ENCODE data around the gene MCRIP1. TPM values are rescaled to one million over a fixed set of nuclear protein-coding genes. Genes with fewer than 3 reads are reported as not detected.

Gene MCRIP1
- total and polyA plus RNA-seq, 2 of the 13 experiments (the other 11 are each of a cell fraction or from before 2014, with no cell fraction given), result 79.7 to 84.9 TPM

DNA sequence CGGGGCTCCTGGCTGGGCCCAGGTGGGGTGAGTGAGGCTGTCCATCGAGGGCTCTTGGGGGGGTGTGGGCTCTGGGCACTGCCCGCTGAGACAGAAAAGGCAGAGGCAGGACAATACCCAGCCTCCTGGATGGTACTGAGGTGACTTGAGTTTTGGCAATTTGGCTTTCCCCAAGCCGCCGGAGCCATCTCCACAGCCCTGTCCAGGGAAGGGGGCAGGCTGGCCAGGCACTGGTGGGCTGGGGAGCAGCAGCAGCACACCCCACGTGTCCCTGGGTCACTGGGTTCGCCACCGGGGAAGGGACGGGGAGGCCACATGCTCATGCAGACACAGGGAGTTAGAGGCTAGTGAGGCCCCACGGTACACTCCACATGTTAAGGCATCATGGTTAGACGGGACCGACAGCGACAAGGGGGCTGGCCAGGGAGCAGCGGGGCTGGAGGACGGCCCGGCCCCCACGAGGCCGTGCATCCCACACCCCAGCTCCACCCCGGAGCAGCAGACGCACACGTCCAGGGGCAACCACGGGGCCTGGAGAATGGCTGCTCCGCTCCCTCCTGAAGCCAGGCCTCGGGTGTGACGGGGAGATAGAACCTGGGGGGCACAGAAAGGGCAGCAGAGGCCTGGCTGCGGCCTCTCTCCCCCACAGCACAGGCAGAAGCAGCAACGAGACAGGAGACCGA lies 35.0 kb upstream of the MCRIP1 start (continued):
- TF ChIP-seq CCAR2 (optimal IDR thresholded peaks at IDR 0.05; ENCODE audit: low read depth, low read length), result peak; percentile 47
- TF ChIP-seq, protein P1, sequence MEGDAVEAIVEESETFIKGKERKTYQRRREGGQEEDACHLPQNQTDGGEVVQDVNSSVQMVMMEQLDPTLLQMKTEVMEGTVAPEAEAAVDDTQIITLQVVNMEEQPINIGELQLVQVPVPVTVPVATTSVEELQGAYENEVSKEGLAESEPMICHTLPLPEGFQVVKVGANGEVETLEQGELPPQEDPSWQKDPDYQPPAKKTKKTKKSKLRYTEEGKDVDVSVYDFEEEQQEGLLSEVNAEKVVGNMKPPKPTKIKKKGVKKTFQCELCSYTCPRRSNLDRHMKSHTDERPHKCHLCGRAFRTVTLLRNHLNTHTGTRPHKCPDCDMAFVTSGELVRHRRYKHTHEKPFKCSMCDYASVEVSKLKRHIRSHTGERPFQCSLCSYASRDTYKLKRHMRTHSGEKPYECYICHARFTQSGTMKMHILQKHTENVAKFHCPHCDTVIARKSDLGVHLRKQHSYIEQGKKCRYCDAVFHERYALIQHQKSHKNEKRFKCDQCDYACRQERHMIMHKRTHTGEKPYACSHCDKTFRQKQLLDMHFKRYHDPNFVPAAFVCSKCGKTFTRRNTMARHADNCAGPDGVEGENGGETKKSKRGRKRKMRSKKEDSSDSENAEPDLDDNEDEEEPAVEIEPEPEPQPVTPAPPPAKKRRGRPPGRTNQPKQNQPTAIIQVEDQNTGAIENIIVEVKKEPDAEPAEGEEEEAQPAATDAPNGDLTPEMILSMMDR (CRISPR knock-in tag; IDR thresholded peaks at IDR 0.05), result 0 out of 2 replicates have a peak, but pooled peaks have one; percentile 1
- no peak for TF ChIP-seq ZNF496 (CRISPR knock-in tag; IDR thresholded peaks at IDR 0.05; ENCODE audit: insufficient replicate concordance)
- peak; percentile 77 for TF ChIP-seq POLR2G (IDR thresholded peaks at IDR 0.05; ENCODE audit: low read depth, low read length)
- TF ChIP-seq, protein P2, sequence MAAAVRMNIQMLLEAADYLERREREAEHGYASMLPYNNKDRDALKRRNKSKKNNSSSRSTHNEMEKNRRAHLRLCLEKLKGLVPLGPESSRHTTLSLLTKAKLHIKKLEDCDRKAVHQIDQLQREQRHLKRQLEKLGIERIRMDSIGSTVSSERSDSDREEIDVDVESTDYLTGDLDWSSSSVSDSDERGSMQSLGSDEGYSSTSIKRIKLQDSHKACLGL (CRISPR knock-in tag; IDR thresholded peaks at IDR 0.05), result peak; percentile 29; the same call in 1 of the 2 replicates
- 0 out of 2 replicates have a peak, but pooled peaks have one; percentile 24 for TF ChIP-seq SMAD1 (CRISPR knock-in tag; IDR thresholded peaks at IDR 0.05; ENCODE audit: borderline replicate concordance, low read depth)
- TF ChIP-seq FOXM1 (CRISPR knock-in tag; IDR thresholded peaks at IDR 0.05), result no peak
- 0 out of 2 replicates have a peak, but pooled peaks have one; percentile 11 for TF ChIP-seq THAP11 (CRISPR knock-in tag; IDR thresholded peaks at IDR 0.05)
- no peak for TF ChIP-seq SPEN (CRISPR knock-in tag; IDR thresholded peaks at IDR 0.05; ENCODE audit: low read depth)
- TF ChIP-seq, protein P3, sequence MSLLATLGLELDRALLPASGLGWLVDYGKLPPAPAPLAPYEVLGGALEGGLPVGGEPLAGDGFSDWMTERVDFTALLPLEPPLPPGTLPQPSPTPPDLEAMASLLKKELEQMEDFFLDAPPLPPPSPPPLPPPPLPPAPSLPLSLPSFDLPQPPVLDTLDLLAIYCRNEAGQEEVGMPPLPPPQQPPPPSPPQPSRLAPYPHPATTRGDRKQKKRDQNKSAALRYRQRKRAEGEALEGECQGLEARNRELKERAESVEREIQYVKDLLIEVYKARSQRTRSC (CRISPR knock-in tag; IDR thresholded peaks at IDR 0.05; ENCODE audit: low read depth), result 0 out of 2 replicates have a peak, but pooled peaks have one; percentile 25
- peak; percentile 91; the same call in 1 of the 2 replicates for TF ChIP-seq ZNF326 (CRISPR knock-in tag; IDR thresholded peaks at IDR 0.05; ENCODE audit: borderline replicate concordance)
- no peak for TF ChIP-seq ZNF547 (CRISPR knock-in tag; IDR thresholded peaks at IDR 0.05)
- no peak; a peak in 1 of 4 replicates for TF ChIP-seq EP300 (IDR thresholded peaks at IDR 0.05; ENCODE audit: low read depth in 2 of 2, low read length in 2 of 2)
- TF ChIP-seq EP300 (CRISPR knock-in tag; IDR thresholded peaks at IDR 0.05; ENCODE audit: borderline replicate concordance), result no peak
- 0 out of 2 replicates have a peak, but pooled peaks have one; percentile 9 for TF ChIP-seq ETV6 (CRISPR knock-in tag; conservative IDR thresholded peaks at IDR 0.05)
- TF ChIP-seq CBX1 (IDR thresholded peaks at IDR 0.05; ENCODE audit: low read depth), result no peak
- TF ChIP-seq, protein P4, sequence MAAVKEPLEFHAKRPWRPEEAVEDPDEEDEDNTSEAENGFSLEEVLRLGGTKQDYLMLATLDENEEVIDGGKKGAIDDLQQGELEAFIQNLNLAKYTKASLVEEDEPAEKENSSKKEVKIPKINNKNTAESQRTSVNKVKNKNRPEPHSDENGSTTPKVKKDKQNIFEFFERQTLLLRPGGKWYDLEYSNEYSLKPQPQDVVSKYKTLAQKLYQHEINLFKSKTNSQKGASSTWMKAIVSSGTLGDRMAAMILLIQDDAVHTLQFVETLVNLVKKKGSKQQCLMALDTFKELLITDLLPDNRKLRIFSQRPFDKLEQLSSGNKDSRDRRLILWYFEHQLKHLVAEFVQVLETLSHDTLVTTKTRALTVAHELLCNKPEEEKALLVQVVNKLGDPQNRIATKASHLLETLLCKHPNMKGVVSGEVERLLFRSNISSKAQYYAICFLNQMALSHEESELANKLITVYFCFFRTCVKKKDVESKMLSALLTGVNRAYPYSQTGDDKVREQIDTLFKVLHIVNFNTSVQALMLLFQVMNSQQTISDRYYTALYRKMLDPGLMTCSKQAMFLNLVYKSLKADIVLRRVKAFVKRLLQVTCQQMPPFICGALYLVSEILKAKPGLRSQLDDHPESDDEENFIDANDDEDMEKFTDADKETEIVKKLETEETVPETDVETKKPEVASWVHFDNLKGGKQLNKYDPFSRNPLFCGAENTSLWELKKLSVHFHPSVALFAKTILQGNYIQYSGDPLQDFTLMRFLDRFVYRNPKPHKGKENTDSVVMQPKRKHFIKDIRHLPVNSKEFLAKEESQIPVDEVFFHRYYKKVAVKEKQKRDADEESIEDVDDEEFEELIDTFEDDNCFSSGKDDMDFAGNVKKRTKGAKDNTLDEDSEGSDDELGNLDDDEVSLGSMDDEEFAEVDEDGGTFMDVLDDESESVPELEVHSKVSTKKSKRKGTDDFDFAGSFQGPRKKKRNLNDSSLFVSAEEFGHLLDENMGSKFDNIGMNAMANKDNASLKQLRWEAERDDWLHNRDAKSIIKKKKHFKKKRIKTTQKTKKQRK (IDR thresholded peaks at IDR 0.05; ENCODE audit: low read length), result no peak
- TF ChIP-seq ZNF550 (CRISPR knock-in tag; IDR thresholded peaks at IDR 0.05; ENCODE audit: borderline replicate concordance), result no peak
- TF ChIP-seq SOX13 (IDR thresholded peaks at IDR 0.05), result no peak; the same call in 1 of the 2 replicates
- TF ChIP-seq SOX13 (CRISPR knock-in tag; conservative IDR thresholded peaks at IDR 0.05 in 1 of 2, IDR thresholded peaks at IDR 0.05 in 1 of 2), result no peak
